Measurements from ENCODE around the gene GPR85. TPM values are rescaled to one million over a fixed set of nuclear protein-coding genes. Genes with fewer than 3 reads are reported as not detected.

GPR85 gene
- polyA plus RNA-seq, 3 donors = 0.12 TPM; not detected in 2

DNA sequence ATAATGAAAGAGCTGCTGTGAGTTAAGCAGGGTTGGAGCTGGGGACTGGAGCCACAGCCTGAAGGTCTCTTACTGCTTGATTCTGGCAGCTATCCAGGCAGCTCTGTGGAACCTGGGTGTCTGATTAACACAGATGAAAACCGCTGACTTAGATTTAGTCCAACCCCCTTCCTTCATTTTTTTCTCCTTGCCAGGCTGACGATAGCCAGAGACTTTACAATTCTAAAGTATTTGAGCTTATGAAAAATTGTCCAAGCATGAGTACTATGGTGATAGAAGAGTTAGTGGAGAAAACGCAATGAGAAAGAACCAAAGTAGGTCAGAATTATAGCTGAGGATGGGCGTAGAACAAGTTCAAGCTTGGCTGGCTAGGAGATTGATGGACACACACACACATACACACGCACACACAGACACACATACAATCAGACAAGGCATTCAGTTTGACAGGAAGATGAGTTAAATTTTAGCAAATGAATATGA lies 13.5 kb upstream of the GPR85 start:
- H3K9me3 ChIP-seq (replicated peaks in 1 of 2; ENCODE audit: control insufficient read depth in 1 of 2, insufficient read depth in 1 of 2, low read length in 2 of 2) = peaks cover 0 to 4% of the 10 kb centered on the region in 2 donors
- no peak overlapping the region for H3K27ac Mint-ChIP-seq
- H3K36me3 ChIP-seq (replicated peaks in 1 of 2; ENCODE audit: control insufficient read depth in 1 of 2, insufficient read depth in 2 of 2, low read length in 2 of 2) = no peaks in the 10 kb centered on the region
- no peak overlapping the region for H3K9ac ChIP-seq (ENCODE audit: insufficient read depth, low read length, poor library complexity, severe bottlenecking)
- no peak overlapping the region for H3K27ac ChIP-seq (ENCODE audit: low read depth in 1 of 2, low read length in 2 of 2)
- no peaks in the 10 kb centered on the region for H3K4me1 ChIP-seq (ENCODE audit: control insufficient read depth in 1 of 2, insufficient read depth in 2 of 2, low read length in 2 of 2)
- no peaks in the 10 kb centered on the region for H3K27me3 ChIP-seq (ENCODE audit: control insufficient read depth in 2 of 2, insufficient read depth in 2 of 2, low read length in 2 of 2)
- H3K79me2 ChIP-seq (ENCODE audit: insufficient read depth, low read length) = no peaks in the 10 kb centered on the region
- no peak overlapping the region for H2AFZ ChIP-seq (ENCODE audit: insufficient read depth, low read depth, low read length, poor library complexity, severe bottlenecking)
- H3K27me3 Mint-ChIP-seq (ENCODE audit: low read depth in 3 of 3) = peaks cover 0 to 4% (median 3%) of the 10 kb centered on the region in 3 donors
- no peak for DNase-seq
- intact Hi-C loops (cut with micrococcal nuclease) = no loop called here
- H3K4me3 Mint-ChIP-seq = no peak overlapping the region
- no peak overlapping the region for H3K4me3 ChIP-seq (replicated peaks in 1 of 3; ENCODE audit: low read depth in 2 of 3, low read length in 3 of 3)
- no peaks in the 10 kb centered on the region for H3K36me3 Mint-ChIP-seq
- peaks cover 2 to 9% (median 6%) of the 10 kb centered on the region in 7 donors for H3K9me3 Mint-ChIP-seq
- TF ChIP-seq, protein P1, sequence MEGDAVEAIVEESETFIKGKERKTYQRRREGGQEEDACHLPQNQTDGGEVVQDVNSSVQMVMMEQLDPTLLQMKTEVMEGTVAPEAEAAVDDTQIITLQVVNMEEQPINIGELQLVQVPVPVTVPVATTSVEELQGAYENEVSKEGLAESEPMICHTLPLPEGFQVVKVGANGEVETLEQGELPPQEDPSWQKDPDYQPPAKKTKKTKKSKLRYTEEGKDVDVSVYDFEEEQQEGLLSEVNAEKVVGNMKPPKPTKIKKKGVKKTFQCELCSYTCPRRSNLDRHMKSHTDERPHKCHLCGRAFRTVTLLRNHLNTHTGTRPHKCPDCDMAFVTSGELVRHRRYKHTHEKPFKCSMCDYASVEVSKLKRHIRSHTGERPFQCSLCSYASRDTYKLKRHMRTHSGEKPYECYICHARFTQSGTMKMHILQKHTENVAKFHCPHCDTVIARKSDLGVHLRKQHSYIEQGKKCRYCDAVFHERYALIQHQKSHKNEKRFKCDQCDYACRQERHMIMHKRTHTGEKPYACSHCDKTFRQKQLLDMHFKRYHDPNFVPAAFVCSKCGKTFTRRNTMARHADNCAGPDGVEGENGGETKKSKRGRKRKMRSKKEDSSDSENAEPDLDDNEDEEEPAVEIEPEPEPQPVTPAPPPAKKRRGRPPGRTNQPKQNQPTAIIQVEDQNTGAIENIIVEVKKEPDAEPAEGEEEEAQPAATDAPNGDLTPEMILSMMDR (IDR thresholded peaks at IDR 0.05) = no peak
- no CpG with 5 or more reads among the region's 5 CpGs for WGBS (ENCODE audit: insufficient coverage)
- no peaks in the 10 kb centered on the region for H4K20me1 ChIP-seq (ENCODE audit: insufficient read depth, low read length)
- no peaks in the 10 kb centered on the region for H3K4me1 Mint-ChIP-seq
- no peak overlapping the region for H3K4me2 ChIP-seq (replicated peaks; ENCODE audit: extremely low read depth, low read length, poor library complexity, severe bottlenecking)

DNA sequence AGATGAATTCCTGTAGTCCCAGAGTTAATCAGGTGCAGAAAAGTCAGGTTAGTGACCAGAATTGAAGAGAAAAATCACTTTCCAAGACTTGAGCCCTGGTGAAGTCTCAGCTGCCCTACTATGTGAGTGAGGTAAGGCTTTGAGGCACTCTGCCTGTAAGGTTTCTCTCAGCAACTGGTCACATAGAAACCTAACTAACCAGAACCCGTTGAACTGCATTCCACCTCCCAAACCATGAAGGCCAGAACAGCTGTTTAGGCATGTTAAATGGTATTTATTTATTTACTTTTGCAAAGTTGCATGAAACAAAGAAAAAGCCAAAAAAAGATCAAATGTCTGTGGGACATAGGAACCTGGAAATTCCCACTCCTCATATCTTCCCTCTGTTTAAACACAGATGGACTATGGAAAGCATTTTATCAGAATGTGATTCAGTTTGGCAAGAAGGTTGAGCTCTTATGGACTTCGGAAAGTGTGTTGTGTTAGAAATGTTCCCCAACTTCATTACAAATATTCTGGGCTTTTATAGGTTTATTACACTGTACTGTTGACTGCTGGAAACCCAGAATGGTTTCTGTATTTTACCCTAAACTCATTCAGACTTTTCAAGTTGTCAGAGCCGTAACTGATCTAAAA lies 12.8 kb upstream of the GPR85 start:
- no peak overlapping the region for H3K4me3 ChIP-seq (replicated peaks in 1 of 3; ENCODE audit: low read depth in 2 of 3, low read length in 3 of 3)
- intact Hi-C loops (cut with micrococcal nuclease) = no loop called here
- H3K36me3 ChIP-seq (replicated peaks in 1 of 2; ENCODE audit: control insufficient read depth in 1 of 2, insufficient read depth in 2 of 2, low read length in 2 of 2) = no peaks in the 10 kb centered on the region
- no peak overlapping the region for H2AFZ ChIP-seq (ENCODE audit: insufficient read depth, low read depth, low read length, poor library complexity, severe bottlenecking)
- no peaks in the 10 kb centered on the region for H3K27me3 ChIP-seq (ENCODE audit: control insufficient read depth in 2 of 2, insufficient read depth in 2 of 2, low read length in 2 of 2)
- Mint-ChIP-seq H3K36me3 (no peaks in the 10 kb centered on the region), H3K4me3 (no peak overlapping the region), H3K27ac (no peak overlapping the region), H3K9me3 (peaks cover 2 to 9% (median 6%) of the 10 kb centered on the region in 7 donors), H3K4me1 (no peaks in the 10 kb centered on the region), H3K27me3 (ENCODE audit: low read depth in 3 of 3) (peaks cover 0 to 3% (median 2%) of the 10 kb centered on the region in 3 donors)
- no peaks in the 10 kb centered on the region for H3K79me2 ChIP-seq (ENCODE audit: insufficient read depth, low read length)
- H3K9me3 ChIP-seq (replicated peaks in 1 of 2; ENCODE audit: control insufficient read depth in 1 of 2, insufficient read depth in 1 of 2, low read length in 2 of 2) = peaks cover 0 to 4% of the 10 kb centered on the region in 2 donors
- no peaks in the 10 kb centered on the region for H4K20me1 ChIP-seq (ENCODE audit: insufficient read depth, low read length)
- H3K9ac ChIP-seq (ENCODE audit: insufficient read depth, low read length, poor library complexity, severe bottlenecking) = no peak overlapping the region
- H3K4me2 ChIP-seq (replicated peaks; ENCODE audit: extremely low read depth, low read length, poor library complexity, severe bottlenecking) = no peak overlapping the region
- TF ChIP-seq, protein P1 (IDR thresholded peaks at IDR 0.05) = no peak
- no peaks in the 10 kb centered on the region for H3K4me1 ChIP-seq (ENCODE audit: control insufficient read depth in 1 of 2, insufficient read depth in 2 of 2, low read length in 2 of 2)
- H3K27ac ChIP-seq (ENCODE audit: low read depth in 1 of 2, low read length in 2 of 2) = no peak overlapping the region
- DNase-seq = no peak
- no CpG with 5 or more reads among the region's 3 CpGs for WGBS (ENCODE audit: insufficient coverage)

All from CD14-positive monocyte (primary cell).